ENCODE data around the gene PVALB.

Gene PVALB

GRCh38 chr22:36816636-36817524 is at the start of gene PVALB:
PVALB (minus strand) TSS chr22:36817035; CDS start chr22:36817005, 30 bp downstream.
- ATAC-seq (ENCODE audit: low read depth) (no peak), DNase-seq (ENCODE audit: low spot score in 2 of 2) (no peak)
- H3K4me3 Mint-ChIP-seq = no peak within 1 kb of the TSS
- H3K4me1 Mint-ChIP-seq = peaks cover 5% of the 10 kb centered on the region
- peaks cover 39% of the 10 kb centered on the region for H3K27me3 Mint-ChIP-seq
- no peaks in the 10 kb centered on the region for H3K36me3 Mint-ChIP-seq
- no peak within 1 kb of the TSS for H3K27ac Mint-ChIP-seq
- H3K9me3 Mint-ChIP-seq = no peaks in the 10 kb centered on the region

GRCh38 chr22:36865346-36865745 is 48.5 kb upstream of the PVALB start:
- DNase-seq (ENCODE audit: low spot score in 2 of 2) (no peak), ATAC-seq (ENCODE audit: low read depth) (no peak)
- H3K27ac Mint-ChIP-seq = peak overlapping the region; percentile 45
- H3K9me3 Mint-ChIP-seq = no peaks in the 10 kb centered on the region
- no peak overlapping the region for H3K4me3 Mint-ChIP-seq
- H3K36me3 Mint-ChIP-seq = peaks cover 38% of the 10 kb centered on the region
- no peaks in the 10 kb centered on the region for H3K27me3 Mint-ChIP-seq
- peaks cover 42% of the 10 kb centered on the region for H3K4me1 Mint-ChIP-seq

GRCh38 chr22:36864454-36865215 is 47.8 kb upstream of the PVALB start:
- H3K4me3 Mint-ChIP-seq = no peak overlapping the region
- DNase-seq (ENCODE audit: low spot score in 2 of 2) (no peak), ATAC-seq (ENCODE audit: low read depth) (no peak)
- H3K27me3 Mint-ChIP-seq = no peaks in the 10 kb centered on the region
- H3K36me3 Mint-ChIP-seq = peaks cover 38% of the 10 kb centered on the region
- peak overlapping the region; percentile 73 for H3K27ac Mint-ChIP-seq
- peaks cover 49% of the 10 kb centered on the region for H3K4me1 Mint-ChIP-seq
- H3K9me3 Mint-ChIP-seq = no peaks in the 10 kb centered on the region

GRCh38 chr22:36863979-36864378 is 47.1 kb upstream of the PVALB start:
- Mint-ChIP-seq H3K36me3 (peaks cover 38% of the 10 kb centered on the region), H3K4me3 (no peak overlapping the region), H3K27ac (no peak overlapping the region), H3K27me3 (no peaks in the 10 kb centered on the region), H3K4me1 (peaks cover 53% of the 10 kb centered on the region), H3K9me3 (no peaks in the 10 kb centered on the region)
- DNase-seq (ENCODE audit: low spot score in 2 of 2) (no peak), ATAC-seq (ENCODE audit: low read depth) (no peak)

- ATAC-seq (ENCODE audit: low read depth) (no peak), DNase-seq (ENCODE audit: low spot score in 2 of 2) (no peak)
- peaks cover 56% of the 10 kb centered on the region for H3K4me1 Mint-ChIP-seq
- H3K36me3 Mint-ChIP-seq = peaks cover 37% of the 10 kb centered on the region
- H3K27ac Mint-ChIP-seq = peak overlapping the region; percentile 54
- H3K27me3 Mint-ChIP-seq = no peaks in the 10 kb centered on the region
- no peaks in the 10 kb centered on the region for H3K9me3 Mint-ChIP-seq
- H3K4me3 Mint-ChIP-seq = peak overlapping the region; percentile 76
Measured at GRCh38 chr22:36863281-36863680, 46.4 kb upstream of the PVALB start.

GRCh38 chr22:36862251-36863242 is 45.7 kb upstream of the PVALB start:
- H3K4me1 Mint-ChIP-seq = peaks cover 54% of the 10 kb centered on the region
- H3K4me3 Mint-ChIP-seq = peak overlapping the region; percentile 78
- H3K27ac Mint-ChIP-seq = peak overlapping the region; percentile 94
- no peaks in the 10 kb centered on the region for H3K27me3 Mint-ChIP-seq
- H3K9me3 Mint-ChIP-seq = no peaks in the 10 kb centered on the region
- H3K36me3 Mint-ChIP-seq = peaks cover 31% of the 10 kb centered on the region
- ATAC-seq (ENCODE audit: low read depth) = peak; percentile 14
- no peak for DNase-seq (ENCODE audit: low spot score in 2 of 2)

- peaks cover 53% of the 10 kb centered on the region for H3K4me1 Mint-ChIP-seq
- ATAC-seq (ENCODE audit: low read depth) (peak; percentile 87), DNase-seq (ENCODE audit: low spot score in 2 of 2) (peak; percentile 67 to 79)
- H3K4me3 Mint-ChIP-seq = peak within 1 kb of the TSS; percentile 78
- peaks cover 19% of the 10 kb centered on the region for H3K36me3 Mint-ChIP-seq
- no peaks in the 10 kb centered on the region for H3K9me3 Mint-ChIP-seq
- peak within 1 kb of the TSS; percentile 94 for H3K27ac Mint-ChIP-seq
- no peaks in the 10 kb centered on the region for H3K27me3 Mint-ChIP-seq
Measured at GRCh38 chr22:36860821-36861659, 44.2 kb upstream of the PVALB start, which contains the start of gene NCF4. NCF4 (plus strand) TSS chr22:36861006; CDS start chr22:36861172, 166 bp downstream.

GRCh38 chr22:36860438-36860820 is 43.6 kb upstream of the PVALB start:
- H3K4me3 Mint-ChIP-seq = peak overlapping the region; percentile 78
- peaks cover 13% of the 10 kb centered on the region for H3K36me3 Mint-ChIP-seq
- H3K9me3 Mint-ChIP-seq = no peaks in the 10 kb centered on the region
- no peaks in the 10 kb centered on the region for H3K27me3 Mint-ChIP-seq
- H3K27ac Mint-ChIP-seq = peak overlapping the region; percentile 94
- ATAC-seq (ENCODE audit: low read depth) = no peak
- H3K4me1 Mint-ChIP-seq = peaks cover 48% of the 10 kb centered on the region
- DNase-seq (ENCODE audit: low spot score in 2 of 2) = no peak

GRCh38 chr22:36860017-36860416 is 43.2 kb upstream of the PVALB start:
- no peaks in the 10 kb centered on the region for H3K27me3 Mint-ChIP-seq
- H3K9me3 Mint-ChIP-seq = no peaks in the 10 kb centered on the region
- H3K27ac Mint-ChIP-seq = peak overlapping the region; percentile 94
- no peak for ATAC-seq (ENCODE audit: low read depth)
- peak overlapping the region; percentile 78 for H3K4me3 Mint-ChIP-seq
- peaks cover 9% of the 10 kb centered on the region for H3K36me3 Mint-ChIP-seq
- H3K4me1 Mint-ChIP-seq = peaks cover 47% of the 10 kb centered on the region
- DNase-seq (ENCODE audit: low spot score in 2 of 2) = no peak

- Mint-ChIP-seq H3K27me3 (no peaks in the 10 kb centered on the region), H3K27ac (peak overlapping the region; percentile 1), H3K36me3 (peaks cover under 1% of the 10 kb centered on the region), H3K4me1 (peaks cover 39% of the 10 kb centered on the region), H3K9me3 (no peaks in the 10 kb centered on the region), H3K4me3 (no peak overlapping the region)
- DNase-seq (ENCODE audit: low spot score in 2 of 2) = no peak
- no peak for ATAC-seq (ENCODE audit: low read depth)
Measured at GRCh38 chr22:36858966-36859365, 42.1 kb upstream of the PVALB start.

GRCh38 chr22:36858156-36858555 is 41.3 kb upstream of the PVALB start:
- no peak for ATAC-seq (ENCODE audit: low read depth)
- no peak overlapping the region for H3K4me3 Mint-ChIP-seq

GRCh38 chr22:36856792-36857135 is 39.9 kb upstream of the PVALB start:
- Mint-ChIP-seq H3K9me3 (no peaks in the 10 kb centered on the region), H3K27ac (no peak overlapping the region), H3K4me1 (peaks cover 32% of the 10 kb centered on the region), H3K27me3 (no peaks in the 10 kb centered on the region), H3K36me3 (no peaks in the 10 kb centered on the region), H3K4me3 (no peak overlapping the region)
- DNase-seq (ENCODE audit: low spot score in 2 of 2) (no peak), ATAC-seq (ENCODE audit: low read depth) (no peak)

More at GRCh38 chr22:36858156-36858555, 41.3 kb upstream of the PVALB start:
- Mint-ChIP-seq H3K27ac (no peak overlapping the region), H3K4me1 (peaks cover 40% of the 10 kb centered on the region), H3K9me3 (no peaks in the 10 kb centered on the region), H3K27me3 (no peaks in the 10 kb centered on the region), H3K36me3 (no peaks in the 10 kb centered on the region)
- DNase-seq (ENCODE audit: low spot score in 2 of 2) = no peak

Measured in memory B cell (primary cell).